K562 (cell line): Measurements from ENCODE around the gene RHOA. TPM values are rescaled to one million over a fixed set of nuclear protein-coding genes. Genes with fewer than 3 reads are reported as not detected.

Experiments
- ARHGAP35 ChIP-seq: fragments of 450-650 bp; IDR thresholded peaks from 2 replicates; pipeline ENCODE4 v1.6.1; 2018; ENCODE audit not compliant: partially characterized antibody
- ARNT ChIP-seq, 2 experiments: fragments of 450-650 bp; IDR thresholded peaks; 2 replicates each; pipeline ENCODE4 v1.6.1; 2016; ENCODE audit warnings: mild to moderate bottlenecking in 1 of 2
- ATF1 ChIP-seq, 2 experiments: fragments of 450-650 bp in 1 of 2; IDR thresholded peaks; 2 replicates each; pipeline ENCODE4 v1.6.1; 2016; ENCODE audit warnings: missing compliant biosample characterization in 1 of 2, missing genetic modification characterization in 1 of 2
- C11orf30 ChIP-seq: fragments of 450-650 bp; IDR thresholded peaks from 2 replicates; pipeline ENCODE4 v1.6.1; 2016; ENCODE audit warnings: low read depth, mild to moderate bottlenecking
- CHD2 ChIP-seq: IDR thresholded peaks from 2 replicates; pipeline ENCODE4 v1.6.1; 2011; ENCODE audit warnings: low read depth, low read length
- CREM ChIP-seq: IDR thresholded peaks from 2 replicates; pipeline ENCODE4 v1.6.1; 2014; ENCODE audit warnings: antibody characterized with exemption, low read depth
- HCFC1 ChIP-seq: IDR thresholded peaks from 2 replicates; pipeline ENCODE4 v1.6.1; 2012; ENCODE audit warnings: low read depth, low read length, improper control_type of control experiment
- L3MBTL2 ChIP-seq: fragments of 450-650 bp; IDR thresholded peaks from 2 replicates; pipeline ENCODE4 v1.6.1; 2016; ENCODE audit warnings: mild to moderate bottlenecking, moderate library complexity
- MXI1 ChIP-seq: IDR thresholded peaks from 2 replicates; pipeline ENCODE4 v1.6.1; 2011; ENCODE audit warnings: low read depth, mild to moderate bottlenecking, improper control_type of control experiment, low read length
- MYC ChIP-seq, 2 experiments: fragments of 250-450 bp in 1 of 2; sonication (Bioruptor Pico) in 1 of 2; IDR thresholded peaks; 2 replicates each; pipeline versions ENCODE4 v1.5.1 to v1.6.1; 2012 to 2021; ENCODE audit warnings: low read depth in 2 of 2, borderline replicate concordance in 1 of 2, improper control_type of control experiment in 1 of 2, low read length in 1 of 2, mild to moderate bottlenecking in 1 of 2, moderate library complexity in 1 of 2
- NCOA2 ChIP-seq, 2 experiments: fragments of 450-650 bp; IDR thresholded peaks; 2 replicates each; pipeline ENCODE4 v1.6.1; 2018; ENCODE audit warnings: mild to moderate bottlenecking in 2 of 2, moderate library complexity in 1 of 2; ENCODE audit not compliant: partially characterized antibody in 2 of 2
- RAD51 ChIP-seq: fragments of 450-650 bp; IDR thresholded peaks from 2 replicates; pipeline ENCODE4 v1.7.1; 2016; ENCODE audit warnings: low read depth, mild to moderate bottlenecking, borderline replicate concordance
- RCOR1 ChIP-seq, 2 experiments: IDR thresholded peaks; 2 replicates each; pipeline ENCODE4 v1.6.1; 2012; ENCODE audit warnings: low read depth in 2 of 2, low read length in 2 of 2, borderline replicate concordance in 1 of 2, improper control_type of control experiment in 1 of 2
- SMAD4 ChIP-seq: fragments of 250-450 bp; sonication (Bioruptor Pico); conservative IDR thresholded peaks from 2 replicates; pipeline ENCODE4 v1.8.0; 2021; ENCODE audit warnings: inconsistent platforms, mild to moderate bottlenecking, moderate library complexity
- TAL1 ChIP-seq: fragments of 450-650 bp; IDR thresholded peaks from 2 replicates; pipeline ENCODE4 v1.6.1; 2016; ENCODE audit warnings: mild to moderate bottlenecking
- YY1 ChIP-seq, 3 experiments: IDR thresholded peaks; 2 replicates each; pipeline ENCODE4 v1.6.1; 2011; ENCODE audit warnings: low read length in 2 of 3, mild to moderate bottlenecking in 2 of 3, moderate library complexity in 2 of 3, borderline replicate concordance in 1 of 3, control low read depth in 1 of 3, low read depth in 1 of 3; ENCODE audit not compliant: insufficient read depth in 3 of 3, insufficient replicate concordance in 2 of 3, control insufficient read depth in 1 of 3, insufficient read length in 1 of 3; ENCODE audit errors: extremely low read depth in 1 of 3
- ZEB2 ChIP-seq: fragments of 450-650 bp; IDR thresholded peaks from 2 replicates; pipeline ENCODE4 v1.6.1; 2016
- ZNF316 ChIP-seq: fragments of 450-650 bp; IDR thresholded peaks from 2 replicates; pipeline ENCODE4 v1.6.1; 2016
- polyA plus RNA-seq, 8 experiments: library from polyadenylated mRNA; depleted of rRNA in 4 of 8; stranded (reverse) in 5 of 8; unstranded in 3 of 8; fragments of >200 nt; fragmentation: Nextera tagmentation in 2 of 8; fragmentation: Illumina TruSeq in 1 of 8; extraction: Ambion mirVana in 2 of 8; extraction: Trizol in 1 of 8; gene quantifications; 2 replicates each; pipeline versions ENCODE4 v1.2.1 to v1.2.3, GENCODE V29; 2011 to 2014; ENCODE audit warnings: inconsistent platforms in 1 of 8, missing spikeins in 1 of 8
- total RNA-seq, 7 experiments: library from RNA; depleted of rRNA in 6 of 7; stranded (reverse); fragments of >200 nt in 6 of 7; fragmentation: Illumina TruSeq in 2 of 7; extraction: Trizol in 2 of 7; gene quantifications; 2 replicates each; pipeline versions ENCODE4 v1.2.1 to v1.2.3, GENCODE V29; 2011 to 2021; ENCODE audit warnings: low replicate concordance in 1 of 7
- TF ChIP-seq, protein P1 (sequence below): fragments of 450-650 bp; IDR thresholded peaks from 2 replicates; pipeline ENCODE4 v1.6.1; 2014; ENCODE audit warnings: low read depth, mild to moderate bottlenecking, moderate library complexity, borderline replicate concordance
- TF ChIP-seq, protein P2 (sequence below): sonication (generic); formaldehyde crosslinking; IDR thresholded peaks from 2 replicates; pipeline ENCODE4 v1.9.0; 2022; ENCODE audit warnings: mild to moderate bottlenecking, missing genetic modification reagents
- TF ChIP-seq, protein P3 (sequence below), 2 experiments: fragments of 450-650 bp; conservative IDR thresholded peaks; 2 replicates each; pipeline ENCODE4 v1.6.1; 2017; ENCODE audit warnings: mild to moderate bottlenecking in 2 of 2, moderate library complexity in 2 of 2
- TF ChIP-seq, protein P4 (sequence below): sonication (generic); formaldehyde crosslinking; IDR thresholded peaks from 2 replicates; pipeline ENCODE4 v1.8.0; 2022; ENCODE audit warnings: mild to moderate bottlenecking, missing genetic modification reagents, borderline replicate concordance

Gene RHOA
- total and polyA plus RNA-seq, 9 of the 15 experiments (the other 6 are each of a cell fraction or from before 2014, with no cell fraction given): 136 to 540 (median 236) TPM

DNA sequence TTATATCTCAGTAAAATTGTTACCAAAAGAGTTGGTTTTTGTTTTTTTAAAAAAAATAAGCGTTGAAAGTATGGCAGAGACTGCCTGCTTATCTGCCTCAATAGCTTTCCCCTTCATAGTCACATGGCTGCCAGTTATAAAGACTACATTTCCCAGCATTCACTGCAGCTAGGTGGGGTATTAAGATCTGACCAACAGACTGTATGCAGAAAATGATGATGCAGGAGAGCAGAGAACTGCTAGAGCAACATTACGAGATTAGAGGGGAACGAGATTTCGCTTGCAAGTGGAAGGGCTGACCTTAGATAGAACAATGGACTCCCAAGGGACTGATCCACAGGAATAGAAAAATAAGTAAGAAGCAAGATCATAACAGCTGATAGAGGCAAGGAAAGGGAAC is 14.3 kb downstream of the RHOA start (continued):
- peak; percentile 68; the same call in 1 of the 2 replicates for TF ChIP-seq MXI1
- TF ChIP-seq, protein P1, sequence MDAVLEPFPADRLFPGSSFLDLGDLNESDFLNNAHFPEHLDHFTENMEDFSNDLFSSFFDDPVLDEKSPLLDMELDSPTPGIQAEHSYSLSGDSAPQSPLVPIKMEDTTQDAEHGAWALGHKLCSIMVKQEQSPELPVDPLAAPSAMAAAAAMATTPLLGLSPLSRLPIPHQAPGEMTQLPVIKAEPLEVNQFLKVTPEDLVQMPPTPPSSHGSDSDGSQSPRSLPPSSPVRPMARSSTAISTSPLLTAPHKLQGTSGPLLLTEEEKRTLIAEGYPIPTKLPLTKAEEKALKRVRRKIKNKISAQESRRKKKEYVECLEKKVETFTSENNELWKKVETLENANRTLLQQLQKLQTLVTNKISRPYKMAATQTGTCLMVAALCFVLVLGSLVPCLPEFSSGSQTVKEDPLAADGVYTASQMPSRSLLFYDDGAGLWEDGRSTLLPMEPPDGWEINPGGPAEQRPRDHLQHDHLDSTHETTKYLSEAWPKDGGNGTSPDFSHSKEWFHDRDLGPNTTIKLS: 0 out of 2 replicates have a peak, but pooled peaks have one; percentile 17
- TF ChIP-seq YY1 (IDR thresholded peaks at IDR 0.05; ENCODE audit: borderline replicate concordance in 1 of 3, control insufficient read depth in 1 of 3, extremely low read depth in 1 of 3, insufficient read depth in 3 of 3, insufficient read length in 1 of 3, insufficient replicate concordance in 2 of 3, low read depth in 1 of 3, low read length in 2 of 3): peak; percentile 24 to 87 (median 36)
- 0 out of 2 replicates have a peak, but pooled peaks have one; percentile 19 for TF ChIP-seq C11orf30
- TF ChIP-seq, protein P2, sequence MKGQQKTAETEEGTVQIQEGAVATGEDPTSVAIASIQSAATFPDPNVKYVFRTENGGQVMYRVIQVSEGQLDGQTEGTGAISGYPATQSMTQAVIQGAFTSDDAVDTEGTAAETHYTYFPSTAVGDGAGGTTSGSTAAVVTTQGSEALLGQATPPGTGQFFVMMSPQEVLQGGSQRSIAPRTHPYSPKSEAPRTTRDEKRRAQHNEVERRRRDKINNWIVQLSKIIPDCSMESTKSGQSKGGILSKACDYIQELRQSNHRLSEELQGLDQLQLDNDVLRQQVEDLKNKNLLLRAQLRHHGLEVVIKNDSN: peak; percentile 69
- TF ChIP-seq CHD2: peak; percentile 76; the same call in 1 of the 2 replicates
- TF ChIP-seq ATF1 (CRISPR knock-in tag; IDR thresholded peaks at IDR 0.05): no peak
- TF ChIP-seq ATF1 (tag; IDR thresholded peaks at IDR 0.05): peak; percentile 54
- peak; percentile 89 for TF ChIP-seq HCFC1
- TF ChIP-seq NCOA2 (IDR thresholded peaks at IDR 0.05; ENCODE audit: partially characterized antibody in 2 of 2): no peak
- TF ChIP-seq ARHGAP35: no peak
- TF ChIP-seq RAD51: peak; percentile 57; the same call in 1 of the 2 replicates
- peak; percentile 27; the same call in 1 of the 2 replicates for TF ChIP-seq CREM
- TF ChIP-seq RCOR1 (IDR thresholded peaks at IDR 0.05; ENCODE audit: borderline replicate concordance in 1 of 2, low read depth in 2 of 2, low read length in 2 of 2): 0 out of 4 replicates have a peak, but pooled peaks of 1 of the 2 experiments have one; percentile 41
- no peak for TF ChIP-seq SMAD4 (CRISPR knock-in tag)
- TF ChIP-seq, protein P3, sequence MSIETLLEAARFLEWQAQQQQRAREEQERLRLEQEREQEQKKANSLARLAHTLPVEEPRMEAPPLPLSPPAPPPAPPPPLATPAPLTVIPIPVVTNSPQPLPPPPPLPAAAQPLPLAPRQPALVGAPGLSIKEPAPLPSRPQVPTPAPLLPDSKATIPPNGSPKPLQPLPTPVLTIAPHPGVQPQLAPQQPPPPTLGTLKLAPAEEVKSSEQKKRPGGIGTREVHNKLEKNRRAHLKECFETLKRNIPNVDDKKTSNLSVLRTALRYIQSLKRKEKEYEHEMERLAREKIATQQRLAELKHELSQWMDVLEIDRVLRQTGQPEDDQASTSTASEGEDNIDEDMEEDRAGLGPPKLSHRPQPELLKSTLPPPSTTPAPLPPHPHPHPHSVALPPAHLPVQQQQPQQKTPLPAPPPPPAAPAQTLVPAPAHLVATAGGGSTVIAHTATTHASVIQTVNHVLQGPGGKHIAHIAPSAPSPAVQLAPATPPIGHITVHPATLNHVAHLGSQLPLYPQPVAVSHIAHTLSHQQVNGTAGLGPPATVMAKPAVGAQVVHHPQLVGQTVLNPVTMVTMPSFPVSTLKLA (conservative IDR thresholded peaks at IDR 0.05): peak; percentile 53 to 64; a peak in 3 of 4 replicates
- peak; percentile 40; the same call in 1 of the 2 replicates for TF ChIP-seq ZNF316
- TF ChIP-seq MYC (IDR thresholded peaks at IDR 0.05; ENCODE audit: low read depth, low read length): peak; percentile 42; the same call in 1 of the 2 replicates
- no peak for TF ChIP-seq MYC (CRISPR knock-in tag; IDR thresholded peaks at IDR 0.05; ENCODE audit: borderline replicate concordance, low read depth)
- TF ChIP-seq, protein P4, sequence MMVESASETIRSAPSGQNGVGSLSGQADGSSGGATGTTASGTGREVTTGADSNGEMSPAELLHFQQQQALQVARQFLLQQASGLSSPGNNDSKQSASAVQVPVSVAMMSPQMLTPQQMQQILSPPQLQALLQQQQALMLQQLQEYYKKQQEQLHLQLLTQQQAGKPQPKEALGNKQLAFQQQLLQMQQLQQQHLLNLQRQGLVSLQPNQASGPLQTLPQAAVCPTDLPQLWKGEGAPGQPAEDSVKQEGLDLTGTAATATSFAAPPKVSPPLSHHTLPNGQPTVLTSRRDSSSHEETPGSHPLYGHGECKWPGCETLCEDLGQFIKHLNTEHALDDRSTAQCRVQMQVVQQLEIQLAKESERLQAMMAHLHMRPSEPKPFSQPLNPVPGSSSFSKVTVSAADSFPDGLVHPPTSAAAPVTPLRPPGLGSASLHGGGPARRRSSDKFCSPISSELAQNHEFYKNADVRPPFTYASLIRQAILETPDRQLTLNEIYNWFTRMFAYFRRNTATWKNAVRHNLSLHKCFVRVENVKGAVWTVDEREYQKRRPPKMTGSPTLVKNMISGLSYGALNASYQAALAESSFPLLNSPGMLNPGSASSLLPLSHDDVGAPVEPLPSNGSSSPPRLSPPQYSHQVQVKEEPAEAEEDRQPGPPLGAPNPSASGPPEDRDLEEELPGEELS: no peak
- TF ChIP-seq L3MBTL2: 0 out of 2 replicates have a peak, but pooled peaks have one; percentile 18
- peak in 1 of 2 experiments; percentile 33; a peak in 1 of 4 replicates for TF ChIP-seq ARNT (IDR thresholded peaks at IDR 0.05)
- TF ChIP-seq TAL1: no peak
- TF ChIP-seq ZEB2: no peak
